Measurements from ENCODE around the gene RBFA.
"Not testable (repeated sequence)": the region's sequence is repeated elsewhere in the genome, so short reads cannot be mapped to it uniquely, and the experiment has no call there.

Gene RBFA

GRCh38 chr18:79988071-79988450 lies 46.2 kb upstream of the RBFA start:
- Histone ChIP-seq H3K9me3 (ENCODE audit: severe bottlenecking) (no peaks in the 10 kb centered on the region), H3K27me3 (ENCODE audit: insufficient read depth, poor library complexity, severe bottlenecking) (no peaks in the 10 kb centered on the region), H3K4me3 (ENCODE audit: severe bottlenecking) (peak overlapping the region; percentile 73), H3K36me3 (ENCODE audit: low read depth) (peaks cover 36% of the 10 kb centered on the region), H3K4me1 (ENCODE audit: insufficient read depth, poor library complexity, severe bottlenecking) (peaks cover 4% of the 10 kb centered on the region), H3K27ac (ENCODE audit: poor library complexity, severe bottlenecking) (peak overlapping the region; percentile 77)
- TF ChIP-seq CTCF (IDR thresholded peaks at IDR 0.05; ENCODE audit: poor library complexity, severe bottlenecking): peak; percentile 24
- DNase-seq (ENCODE audit: low spot score) (no peak), ATAC-seq (ENCODE audit: low read depth) (peak; percentile 74)

GRCh38 chr18:79988451-79989194 lies 45.6 kb upstream of the RBFA start, which contains the start of gene TXNL4A:
Gene TXNL4A (minus strand): TSS chr18:79988563. CDS start chr18:79988392, 171 bp downstream.
- peak within 1 kb of the TSS; percentile 73 for H3K4me3 ChIP-seq (ENCODE audit: severe bottlenecking)
- H3K36me3 ChIP-seq (ENCODE audit: low read depth): peaks cover 30% of the 10 kb centered on the region
- no peaks in the 10 kb centered on the region for H3K9me3 ChIP-seq (ENCODE audit: severe bottlenecking)
- ATAC-seq (ENCODE audit: low read depth) (peak; percentile 91), DNase-seq (ENCODE audit: low spot score) (peak; percentile 80)
- H3K27ac ChIP-seq (ENCODE audit: poor library complexity, severe bottlenecking): peak within 1 kb of the TSS; percentile 77
- H3K27me3 ChIP-seq (ENCODE audit: insufficient read depth, poor library complexity, severe bottlenecking): no peaks in the 10 kb centered on the region
- TF ChIP-seq CTCF (IDR thresholded peaks at IDR 0.05; ENCODE audit: poor library complexity, severe bottlenecking): no peak
- peaks cover 4% of the 10 kb centered on the region for H3K4me1 ChIP-seq (ENCODE audit: insufficient read depth, poor library complexity, severe bottlenecking)

GRCh38 chr18:79989195-79989497 lies 45.1 kb upstream of the RBFA start:
- no peak for TF ChIP-seq CTCF (IDR thresholded peaks at IDR 0.05; ENCODE audit: poor library complexity, severe bottlenecking)
- H3K36me3 ChIP-seq (ENCODE audit: low read depth): peaks cover 25% of the 10 kb centered on the region
- peak overlapping the region; percentile 77 for H3K27ac ChIP-seq (ENCODE audit: poor library complexity, severe bottlenecking)
- no peaks in the 10 kb centered on the region for H3K27me3 ChIP-seq (ENCODE audit: insufficient read depth, poor library complexity, severe bottlenecking)
- H3K9me3 ChIP-seq (ENCODE audit: severe bottlenecking): no peaks in the 10 kb centered on the region
- DNase-seq (ENCODE audit: low spot score) (no peak), ATAC-seq (ENCODE audit: low read depth) (no peak; the same call in 2 of the 3 replicates)
- peak overlapping the region; percentile 73 for H3K4me3 ChIP-seq (ENCODE audit: severe bottlenecking)
- peaks cover 4% of the 10 kb centered on the region for H3K4me1 ChIP-seq (ENCODE audit: insufficient read depth, poor library complexity, severe bottlenecking)

- peaks cover under 1% of the 10 kb centered on the region for H3K4me1 ChIP-seq (ENCODE audit: insufficient read depth, poor library complexity, severe bottlenecking)
- TF ChIP-seq CTCF (IDR thresholded peaks at IDR 0.05; ENCODE audit: poor library complexity, severe bottlenecking): no peak
- no peak overlapping the region for H3K4me3 ChIP-seq (ENCODE audit: severe bottlenecking)
- no peaks in the 10 kb centered on the region for H3K27me3 ChIP-seq (ENCODE audit: insufficient read depth, poor library complexity, severe bottlenecking)
- H3K27ac ChIP-seq (ENCODE audit: poor library complexity, severe bottlenecking): no peak overlapping the region
- ATAC-seq (ENCODE audit: low read depth): no peak
- DNase-seq (ENCODE audit: low spot score): no peak
- H3K36me3 ChIP-seq (ENCODE audit: low read depth): peaks cover 1% of the 10 kb centered on the region; the same call in 1 of the 2 replicates
- no peaks in the 10 kb centered on the region for H3K9me3 ChIP-seq (ENCODE audit: severe bottlenecking)
These were observed 42.7 kb upstream of the RBFA start for GRCh38 chr18:79991494-79991893.

- H3K27me3 ChIP-seq (ENCODE audit: insufficient read depth, poor library complexity, severe bottlenecking); H3K4me1 ChIP-seq (ENCODE audit: insufficient read depth, poor library complexity, severe bottlenecking); DNase-seq (ENCODE audit: low spot score); H3K36me3 ChIP-seq (ENCODE audit: low read depth); H3K4me3 ChIP-seq (ENCODE audit: severe bottlenecking); ATAC-seq (ENCODE audit: low read depth); H3K27ac ChIP-seq (ENCODE audit: poor library complexity, severe bottlenecking); H3K9me3 ChIP-seq (ENCODE audit: severe bottlenecking): not testable (repeated sequence)
These were observed 34.5 kb upstream of the RBFA start for GRCh38 chr18:79999701-80000100.
